ENCODE measurements around the gene FRMPD1.

FRMPD1 gene

DNA sequence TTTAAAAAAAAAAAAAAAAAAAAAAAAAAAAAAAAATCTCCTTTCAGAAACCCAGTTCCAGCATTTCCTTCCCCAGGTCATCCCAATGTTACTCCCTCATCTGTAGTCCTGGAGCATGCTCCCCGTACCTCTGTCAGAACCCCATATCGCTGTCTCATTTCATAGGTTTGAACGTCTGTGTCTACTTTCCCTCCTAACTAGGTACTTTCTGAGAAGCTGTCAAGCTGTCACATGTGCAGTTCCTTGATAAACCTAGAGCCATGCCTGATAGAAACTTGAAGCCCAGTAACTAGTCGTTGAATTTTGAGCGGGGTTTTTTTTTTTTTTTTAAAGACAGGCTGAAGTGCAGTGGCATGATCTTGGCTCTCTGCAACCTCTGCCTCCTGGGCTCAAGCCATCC is 118.6 kb downstream of the FRMPD1 start:
- whole genome bisulfite sequencing, 2 donors (ENCODE audit: extremely low coverage in 2 of 2, insufficient read length in 2 of 2, insufficient replicate concordance in 1 of 2): no CpG with 5 or more reads among the region's 5 CpGs
- DNase-seq (ENCODE audit: low spot score): no peak

DNA sequence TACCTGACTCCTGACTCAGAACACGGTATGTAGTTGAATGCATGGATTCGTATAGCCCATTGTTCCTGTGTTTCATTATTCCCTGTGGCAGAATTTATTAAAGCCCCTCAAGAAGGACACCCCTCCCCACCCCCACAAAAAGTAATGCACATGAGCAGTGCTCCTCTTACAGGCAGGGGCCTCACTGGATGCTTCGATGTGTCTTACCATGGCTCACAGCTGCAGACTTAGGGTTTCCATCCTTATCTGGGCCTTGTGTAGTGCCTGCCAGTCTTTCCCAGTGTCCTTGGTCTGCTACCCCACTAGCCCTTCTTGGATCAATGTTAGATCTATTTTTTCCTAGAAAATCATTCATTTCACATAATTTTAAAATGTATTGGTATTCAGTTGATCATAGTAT is 119.2 kb downstream of the FRMPD1 start:
- Histone ChIP-seq H3K4me2 (ENCODE audit: insufficient read depth, low read length, poor library complexity, severe bottlenecking) (no peak overlapping the region), H3K9ac (ENCODE audit: low read depth, low read length, poor library complexity) (no peak overlapping the region), H3K9me3 (replicated peaks in 1 of 2; ENCODE audit: control insufficient read depth in 2 of 2, insufficient read depth in 1 of 2, low read depth in 1 of 2, low read length in 2 of 2) (no peaks in the 10 kb centered on the region), H2AFZ (ENCODE audit: low read length) (no peak overlapping the region), H3K27ac (replicated peaks; ENCODE audit: low read length) (no peak overlapping the region), H2BK12ac (ENCODE audit: low read length) (no peak overlapping the region), H3K23ac (ENCODE audit: low read depth, low read length, poor library complexity) (no peak overlapping the region), H3K79me1 (ENCODE audit: low read depth, low read length) (peaks cover 3% of the 10 kb centered on the region), H3K27me3 (ENCODE audit: control insufficient read depth in 3 of 3, insufficient read depth in 3 of 3, low read depth in 1 of 3, low read length in 3 of 3) (no peaks in the 10 kb centered on the region), H3K4me1 (ENCODE audit: control insufficient read depth in 2 of 2, insufficient read depth in 1 of 2, low read depth in 1 of 2, low read length in 2 of 2) (no peaks in the 10 kb centered on the region), H2BK15ac (ENCODE audit: low read length) (no peak overlapping the region), H3K14ac (ENCODE audit: low read length) (no peak overlapping the region), H3K36me3 (replicated peaks in 1 of 2; ENCODE audit: control insufficient read depth in 2 of 2, insufficient read depth in 2 of 2, low read length in 2 of 2) (peaks cover 10 to 52% of the 10 kb centered on the region in 2 donors), H2BK120ac (ENCODE audit: low read depth, low read length) (no peak overlapping the region), H4K91ac (ENCODE audit: low read depth, low read length, poor library complexity) (no peak overlapping the region), H2AK5ac (ENCODE audit: low read depth, low read length) (no peak overlapping the region), H3K4me3 (ENCODE audit: low read length in 2 of 2) (no peak overlapping the region), H3K18ac (ENCODE audit: low read length) (no peak overlapping the region), H3K4ac (ENCODE audit: low read length) (no peak overlapping the region), H4K8ac (ENCODE audit: low read depth, low read length) (no peak overlapping the region), H2BK5ac (ENCODE audit: low read length) (no peak overlapping the region)
- DNase-seq (ENCODE audit: low spot score): no peak
- WGBS, 2 donors (ENCODE audit: extremely low coverage in 2 of 2, insufficient read length in 2 of 2, insufficient replicate concordance in 1 of 2): no CpG with 5 or more reads among the region's 3 CpGs

More for the DNA sequence above, 118.6 kb downstream of the FRMPD1 start:
- no peak overlapping the region for H3K4ac ChIP-seq (ENCODE audit: low read length)
- H2BK12ac ChIP-seq (ENCODE audit: low read length): no peak overlapping the region
- H3K14ac ChIP-seq (ENCODE audit: low read length): no peak overlapping the region
- no peak overlapping the region for H2AFZ ChIP-seq (ENCODE audit: low read length)
- no peaks in the 10 kb centered on the region for H3K27me3 ChIP-seq (ENCODE audit: control insufficient read depth in 3 of 3, insufficient read depth in 3 of 3, low read depth in 1 of 3, low read length in 3 of 3)
- no peak overlapping the region for H3K4me2 ChIP-seq (ENCODE audit: insufficient read depth, low read length, poor library complexity, severe bottlenecking)
- H2BK15ac ChIP-seq (ENCODE audit: low read length): no peak overlapping the region
- H2AK5ac ChIP-seq (ENCODE audit: low read depth, low read length): no peak overlapping the region
- no peak overlapping the region for H2BK120ac ChIP-seq (ENCODE audit: low read depth, low read length)
- peaks cover 3% of the 10 kb centered on the region for H3K79me1 ChIP-seq (ENCODE audit: low read depth, low read length)
- H4K91ac ChIP-seq (ENCODE audit: low read depth, low read length, poor library complexity): no peak overlapping the region
- no peak overlapping the region for H3K4me3 ChIP-seq (ENCODE audit: low read length in 2 of 2)
- no peak overlapping the region for H3K18ac ChIP-seq (ENCODE audit: low read length)
- H3K36me3 ChIP-seq (replicated peaks in 1 of 2; ENCODE audit: control insufficient read depth in 2 of 2, insufficient read depth in 2 of 2, low read length in 2 of 2): peaks cover 12 to 51% of the 10 kb centered on the region in 2 donors
- H2BK5ac ChIP-seq (ENCODE audit: low read length): no peak overlapping the region
- H3K27ac ChIP-seq (replicated peaks; ENCODE audit: low read length): no peak overlapping the region
- H3K9me3 ChIP-seq (replicated peaks in 1 of 2; ENCODE audit: control insufficient read depth in 2 of 2, insufficient read depth in 1 of 2, low read depth in 1 of 2, low read length in 2 of 2): no peaks in the 10 kb centered on the region
- no peak overlapping the region for H3K23ac ChIP-seq (ENCODE audit: low read depth, low read length, poor library complexity)
- H4K8ac ChIP-seq (ENCODE audit: low read depth, low read length): no peak overlapping the region
- no peak overlapping the region for H3K9ac ChIP-seq (ENCODE audit: low read depth, low read length, poor library complexity)
- no peaks in the 10 kb centered on the region for H3K4me1 ChIP-seq (ENCODE audit: control insufficient read depth in 2 of 2, insufficient read depth in 1 of 2, low read depth in 1 of 2, low read length in 2 of 2)

DNA sequence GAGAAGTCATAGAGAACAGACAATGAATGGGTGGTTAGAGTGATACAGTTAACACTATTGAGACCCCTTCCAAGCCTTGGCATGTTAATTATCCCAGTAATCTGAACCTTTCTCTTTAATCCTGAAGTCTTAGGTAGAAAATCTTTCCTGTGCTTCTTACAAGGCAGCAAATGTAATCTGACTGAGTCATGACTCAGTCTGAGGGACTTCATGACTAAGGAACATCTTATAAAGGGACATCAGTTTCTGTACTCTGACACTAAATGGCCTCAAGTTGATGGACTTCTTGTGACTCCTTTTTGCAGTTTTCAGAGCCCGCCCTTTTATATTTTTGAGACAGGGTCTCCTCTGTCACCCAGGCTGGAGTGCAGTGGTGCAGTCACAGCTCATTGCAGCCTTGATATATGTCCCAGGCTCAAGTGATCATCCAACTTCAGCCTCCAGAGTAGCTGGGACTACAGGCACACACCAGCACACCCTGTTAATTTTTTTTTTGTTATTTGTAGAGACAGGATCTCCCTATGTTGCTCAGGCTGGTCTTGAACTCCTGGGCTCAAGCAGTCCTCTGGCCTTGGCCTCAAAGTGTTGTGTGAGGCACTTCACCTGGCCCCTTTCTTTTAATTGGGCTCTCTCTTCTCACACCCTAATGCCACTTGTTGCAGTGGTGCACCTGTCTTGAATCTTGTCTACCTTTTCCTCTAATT is 124.6 kb downstream of the FRMPD1 start:
- no CpG with 5 or more reads among the region's 1 CpG for WGBS, 2 donors (ENCODE audit: extremely low coverage in 2 of 2, insufficient read length in 2 of 2, insufficient replicate concordance in 1 of 2)
- Histone ChIP-seq H3K79me1 (ENCODE audit: low read depth, low read length) (peaks cover 3% of the 10 kb centered on the region), H2BK12ac (ENCODE audit: low read length) (no peak overlapping the region), H3K14ac (ENCODE audit: low read length) (no peak overlapping the region), H3K4me2 (ENCODE audit: insufficient read depth, low read length, poor library complexity, severe bottlenecking) (no peak overlapping the region), H3K23ac (ENCODE audit: low read depth, low read length, poor library complexity) (no peak overlapping the region), H3K36me3 (replicated peaks in 1 of 2; ENCODE audit: control insufficient read depth in 2 of 2, insufficient read depth in 2 of 2, low read length in 2 of 2) (peaks cover 20 to 96% of the 10 kb centered on the region in 2 donors), H2AK5ac (ENCODE audit: low read depth, low read length) (no peak overlapping the region), H3K4me1 (ENCODE audit: control insufficient read depth in 2 of 2, insufficient read depth in 1 of 2, low read depth in 1 of 2, low read length in 2 of 2) (no peaks in the 10 kb centered on the region), H3K4ac (ENCODE audit: low read length) (no peak overlapping the region), H3K27ac (replicated peaks; ENCODE audit: low read length) (no peak overlapping the region), H2BK120ac (ENCODE audit: low read depth, low read length) (no peak overlapping the region), H2AFZ (ENCODE audit: low read length) (no peak overlapping the region), H3K27me3 (ENCODE audit: control insufficient read depth in 3 of 3, insufficient read depth in 3 of 3, low read depth in 1 of 3, low read length in 3 of 3) (no peaks in the 10 kb centered on the region), H4K91ac (ENCODE audit: low read depth, low read length, poor library complexity) (no peak overlapping the region), H3K4me3 (ENCODE audit: low read length in 2 of 2) (no peak overlapping the region), H3K9ac (ENCODE audit: low read depth, low read length, poor library complexity) (no peak overlapping the region), H2BK5ac (ENCODE audit: low read length) (no peak overlapping the region), H2BK15ac (ENCODE audit: low read length) (no peak overlapping the region), H4K8ac (ENCODE audit: low read depth, low read length) (no peak overlapping the region), H3K9me3 (replicated peaks in 1 of 2; ENCODE audit: control insufficient read depth in 2 of 2, insufficient read depth in 1 of 2, low read depth in 1 of 2, low read length in 2 of 2) (no peaks in the 10 kb centered on the region), H3K18ac (ENCODE audit: low read length) (no peak overlapping the region)
- DNase-seq (ENCODE audit: low spot score): no peak

DNA sequence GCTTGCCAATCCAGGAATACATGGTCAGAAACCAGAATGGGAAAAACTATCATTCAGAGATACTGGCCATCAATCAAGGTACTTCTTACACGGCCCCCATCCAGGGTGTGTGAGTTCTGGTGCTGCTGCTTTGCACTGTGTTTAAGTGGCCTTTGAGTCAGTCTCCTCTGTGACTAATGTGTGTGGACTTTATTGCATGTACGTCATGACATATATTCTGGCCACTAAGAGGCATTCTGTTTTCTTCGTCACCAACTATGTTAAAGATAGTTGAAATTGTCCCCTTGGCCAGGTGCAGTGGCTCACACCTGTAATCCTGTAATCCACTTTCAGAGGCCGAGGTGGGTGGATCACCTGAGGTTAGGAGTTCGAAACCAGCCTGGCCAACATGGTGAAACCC is 125.6 kb downstream of the FRMPD1 start:
- peaks cover 3% of the 10 kb centered on the region for H3K79me1 ChIP-seq (ENCODE audit: low read depth, low read length)
- no peak overlapping the region for H2AFZ ChIP-seq (ENCODE audit: low read length)
- no peak overlapping the region for H4K91ac ChIP-seq (ENCODE audit: low read depth, low read length, poor library complexity)
- no peak overlapping the region for H2BK120ac ChIP-seq (ENCODE audit: low read depth, low read length)
- no peak overlapping the region for H3K9ac ChIP-seq (ENCODE audit: low read depth, low read length, poor library complexity)
- DNase-seq (ENCODE audit: low spot score): no peak
- no peak overlapping the region for H2BK5ac ChIP-seq (ENCODE audit: low read length)
- H3K9me3 ChIP-seq (replicated peaks in 1 of 2; ENCODE audit: control insufficient read depth in 2 of 2, insufficient read depth in 1 of 2, low read depth in 1 of 2, low read length in 2 of 2): no peaks in the 10 kb centered on the region
- no peak overlapping the region for H3K14ac ChIP-seq (ENCODE audit: low read length)
- no peaks in the 10 kb centered on the region for H3K4me1 ChIP-seq (ENCODE audit: control insufficient read depth in 2 of 2, insufficient read depth in 1 of 2, low read depth in 1 of 2, low read length in 2 of 2)
- H3K4ac ChIP-seq (ENCODE audit: low read length): no peak overlapping the region
- H3K4me2 ChIP-seq (ENCODE audit: insufficient read depth, low read length, poor library complexity, severe bottlenecking): no peak overlapping the region
- WGBS, 2 donors (ENCODE audit: extremely low coverage in 2 of 2, insufficient read length in 2 of 2, insufficient replicate concordance in 1 of 2): no CpG with 5 or more reads among the region's 5 CpGs
- H2BK12ac ChIP-seq (ENCODE audit: low read length): no peak overlapping the region
- no peak overlapping the region for H3K18ac ChIP-seq (ENCODE audit: low read length)
- peaks cover 21 to 98% of the 10 kb centered on the region in 2 donors for H3K36me3 ChIP-seq (replicated peaks in 1 of 2; ENCODE audit: control insufficient read depth in 2 of 2, insufficient read depth in 2 of 2, low read length in 2 of 2)
- no peak overlapping the region for H3K23ac ChIP-seq (ENCODE audit: low read depth, low read length, poor library complexity)
- no peak overlapping the region for H3K27ac ChIP-seq (replicated peaks; ENCODE audit: low read length)
- no peak overlapping the region for H4K8ac ChIP-seq (ENCODE audit: low read depth, low read length)
- H3K4me3 ChIP-seq (ENCODE audit: low read length in 2 of 2): no peak overlapping the region
- H3K27me3 ChIP-seq (ENCODE audit: control insufficient read depth in 3 of 3, insufficient read depth in 3 of 3, low read depth in 1 of 3, low read length in 3 of 3): no peaks in the 10 kb centered on the region
- H2AK5ac ChIP-seq (ENCODE audit: low read depth, low read length): no peak overlapping the region
- H2BK15ac ChIP-seq (ENCODE audit: low read length): no peak overlapping the region

Data from neuronal stem cell (in vitro differentiated cells).